ENCODE results near the gene TRIM29.

Gene TRIM29

GRCh38 chr11:120090411-120090810 is 47.5 kb downstream of the TRIM29 start:
- DNase-seq: no peak

GRCh38 chr11:120089036-120090001 is 48.6 kb downstream of the TRIM29 start:
- DNase-seq: no peak

- no peak for DNase-seq
These were observed 49.9 kb downstream of the TRIM29 start for GRCh38 chr11:120088056-120088455.

GRCh38 chr11:120086651-120087050 is 51.3 kb downstream of the TRIM29 start:
- DNase-seq: no peak

- no peak for DNase-seq
These were observed 57.9 kb downstream of the TRIM29 start for GRCh38 chr11:120079750-120080610.

GRCh38 chr11:120078397-120078796 is 59.5 kb downstream of the TRIM29 start:
- DNase-seq: no peak

- DNase-seq: no peak
These were observed 63.8 kb downstream of the TRIM29 start for GRCh38 chr11:120074076-120074475.

- DNase-seq: no peak
These were observed 64.7 kb downstream of the TRIM29 start for GRCh38 chr11:120073196-120073595.

- no peak for DNase-seq
These were observed 69.8 kb downstream of the TRIM29 start for GRCh38 chr11:120068114-120068573.

GRCh38 chr11:120067438-120068113 is 70.3 kb downstream of the TRIM29 start:
- DNase-seq: no peak

GRCh38 chr11:120066738-120067437 is 71.0 kb downstream of the TRIM29 start:
- no peak for DNase-seq

- no peak for DNase-seq
These were observed 72.0 kb downstream of the TRIM29 start for GRCh38 chr11:120065876-120066275.

- DNase-seq: no peak
These were observed 72.7 kb downstream of the TRIM29 start for GRCh38 chr11:120065176-120065575.

GRCh38 chr11:120064341-120064740 is 73.6 kb downstream of the TRIM29 start:
- DNase-seq: no peak

GRCh38 chr11:120063686-120064340 is 74.1 kb downstream of the TRIM29 start:
- no peak for DNase-seq

- no peak for DNase-seq
These were observed 75.4 kb downstream of the TRIM29 start for GRCh38 chr11:120062561-120062930.

- no peak for DNase-seq
These were observed 76.0 kb downstream of the TRIM29 start for GRCh38 chr11:120061761-120062560.
